HCT116 (cell line): ENCODE measurements around the gene RGS6. TPM values are rescaled to one million over a fixed set of nuclear protein-coding genes. Genes with fewer than 3 reads are reported as not detected.

ENCODE experiments used
- ATAC-seq: fragments of 200-7000 bp; cut with Tn5 transposase; 2 replicates; pipeline ENCODE4 v1.9.1; 2020; ENCODE audit warnings: mild to moderate bottlenecking, moderate library complexity
- BruUV-seq: library from RNA; stranded (reverse); fragments of 400-500 nt; replicated peaks from 2 replicates; lab custom pipeline; 2021; lab: Mats Ljungman, UMichigan
- CTCF ChIA-PET: fragments of 300-600 bp; sonication (Branson Sonifier 250); formaldehyde crosslinking; loops from one replicate; lab custom pipeline; 2021; ENCODE audit warnings: antibody characterized with exemption; lab: Charles Lee
- POLR2A ChIA-PET: fragments of 300-600, 350-600 bp; sonication (Branson Sonifier 250); formaldehyde crosslinking; loops from one replicate; lab custom pipeline; 2021; ENCODE audit warnings: antibody characterized with exemption; lab: Charles Lee
- RAD21 ChIA-PET, 2 experiments: fragments of 300-600 bp; sonication (Branson Sonifier 250); formaldehyde crosslinking; loops; one replicate each; lab custom pipeline; 2023; ENCODE audit warnings: low total read pairs in 2 of 2; ENCODE audit not compliant: uncharacterized antibody in 2 of 2, unreplicated experiment in 2 of 2, low non-redundant PET in 1 of 2; lab: Charles Lee
- DNase-seq: peaks from one replicate; pipeline ENCODE4 v3.0.0-alpha.2; 2010; ENCODE audit warnings: low read depth, low spot score
- H2AFZ ChIP-seq: fragments of 200-600 bp; shearing (Covaris generic), sonication (generic); 2 replicates; pipeline ENCODE4 v1.6.1; 2017; ENCODE audit warnings: low read depth, mixed run types, mixed read lengths, antibody characterized with exemption, low read length; ENCODE audit not compliant: poor library complexity, severe bottlenecking
- H3K27ac ChIP-seq: 2 replicates; pipeline ENCODE4 v1.5.1; 2012; ENCODE audit warnings: low read depth, low read length
- H3K27me3 ChIP-seq: fragments of 200-600 bp; sonication (generic); 2 replicates; pipeline ENCODE4 v1.6.1; 2016; ENCODE audit warnings: mixed run types, low read length, mixed read lengths; ENCODE audit not compliant: insufficient read depth
- H3K36me3 ChIP-seq, 2 experiments: fragments of 200-500 bp in 1 of 2; fragments of 200-600 bp in 1 of 2; sonication (Bioruptor generic) in 1 of 2; sonication (generic) in 1 of 2; 2 replicates each; pipeline versions ENCODE4 v1.5.1 to v1.6.1; 2014 to 2016; ENCODE audit warnings: low read length in 2 of 2, inconsistent platforms in 1 of 2, mixed read lengths in 1 of 2, mixed run types in 1 of 2; ENCODE audit not compliant: insufficient read depth in 2 of 2, control insufficient read depth in 1 of 2
- H3K4me1 ChIP-seq, 2 experiments: fragments of 200-600 bp in 1 of 2; sonication (generic) in 1 of 2; 2 replicates each; pipeline versions ENCODE4 v1.5.1 to v1.6.1; 2012 to 2017; ENCODE audit warnings: low read length in 2 of 2, inconsistent platforms in 1 of 2, mild to moderate bottlenecking in 1 of 2, mixed read lengths in 1 of 2, mixed run types in 1 of 2, moderate library complexity in 1 of 2; ENCODE audit not compliant: insufficient read depth in 2 of 2, control insufficient read depth in 1 of 2
- H3K4me2 ChIP-seq: fragments of 200-600 bp; sonication (generic); 2 replicates; pipeline ENCODE4 v1.6.1; 2017; ENCODE audit warnings: mixed run types, low read length, mixed read lengths
- H3K4me3 ChIP-seq, 2 experiments: fragments of 200-600 bp in 1 of 2; sonication (generic) in 1 of 2; replicated peaks in 1 of 2; 2 replicates each; pipeline ENCODE4 v1.5.1; 2011 to 2016; ENCODE audit warnings: low read length in 2 of 2, control low read depth in 1 of 2, low read depth in 1 of 2, mild to moderate bottlenecking in 1 of 2, mixed read lengths in 1 of 2, mixed run types in 1 of 2
- H3K79me2 ChIP-seq: fragments of 200-600 bp; sonication (generic); 2 replicates; pipeline ENCODE4 v1.6.1; 2017; ENCODE audit warnings: mild to moderate bottlenecking, mixed run types, low read length, moderate library complexity, mixed read lengths; ENCODE audit not compliant: insufficient read depth
- H3K9ac ChIP-seq: fragments of 200-600 bp; sonication (generic); 2 replicates; pipeline ENCODE4 v1.6.1; 2016; ENCODE audit warnings: low read length, mixed read lengths
- H3K9me2 ChIP-seq: fragments of 200-600 bp; sonication (generic), shearing (Covaris generic); 2 replicates; pipeline ENCODE4 v1.6.1; 2017; ENCODE audit warnings: mixed run types, mild to moderate bottlenecking, moderate library complexity; ENCODE audit not compliant: insufficient read depth
- H3K9me3 ChIP-seq, 2 experiments: fragments of 200-500 bp in 1 of 2; fragments of 200-600 bp in 1 of 2; sonication (Bioruptor generic) in 1 of 2; sonication (generic) in 1 of 2; 2 replicates each; pipeline ENCODE4 v1.6.1; 2014 to 2017; ENCODE audit warnings: low read length in 2 of 2, mixed read lengths in 2 of 2, inconsistent platforms in 1 of 2, low read depth in 1 of 2, mild to moderate bottlenecking in 1 of 2, mixed run types in 1 of 2, moderate library complexity in 1 of 2; ENCODE audit not compliant: control insufficient read depth in 1 of 2, insufficient read depth in 1 of 2
- H4K20me1 ChIP-seq: fragments of 200-600 bp; sonication (generic), shearing (Covaris generic); 2 replicates; pipeline ENCODE4 v1.6.1; 2017; ENCODE audit warnings: mixed run types, mild to moderate bottlenecking, moderate library complexity; ENCODE audit not compliant: insufficient read depth
- ATF3 ChIP-seq: IDR thresholded peaks from 2 replicates; pipeline ENCODE4 v1.6.1; 2012
- CBX3 ChIP-seq: IDR thresholded peaks from 2 replicates; pipeline ENCODE4 v1.6.1; 2012; ENCODE audit warnings: low read depth
- EGR1 ChIP-seq: IDR thresholded peaks from 2 replicates; pipeline ENCODE4 v1.6.1; 2012; ENCODE audit warnings: low read depth
- EZH2 ChIP-seq: fragments of 200-600 bp; sonication (generic); IDR thresholded peaks from 2 replicates; pipeline ENCODE4 v1.6.1; 2017; ENCODE audit warnings: antibody characterized with exemption, mixed run types
- MAX ChIP-seq: IDR thresholded peaks from 2 replicates; pipeline ENCODE4 v1.6.1; 2012
- POLR2A ChIP-seq: IDR thresholded peaks from 2 replicates; pipeline ENCODE4 v1.7.0; 2011; ENCODE audit warnings: borderline replicate concordance; ENCODE audit not compliant: insufficient read depth, insufficient read length; ENCODE audit errors: extremely low read depth
- RAD21 ChIP-seq: IDR thresholded peaks from 2 replicates; pipeline ENCODE4 v1.6.1; 2012; ENCODE audit warnings: low read depth, mild to moderate bottlenecking
- REST ChIP-seq: IDR thresholded peaks from 2 replicates; pipeline ENCODE4 v1.6.1; 2012; ENCODE audit warnings: low read depth
- YY1 ChIP-seq: IDR thresholded peaks from 2 replicates; pipeline ENCODE4 v1.6.1; 2011; ENCODE audit warnings: low read length, low read depth, moderate library complexity, mild to moderate bottlenecking; ENCODE audit not compliant: insufficient replicate concordance; ENCODE audit errors: extremely low read depth
- ZBTB33 ChIP-seq: IDR thresholded peaks from 2 replicates; pipeline ENCODE4 v1.6.1; 2011; ENCODE audit warnings: mild to moderate bottlenecking, low read length, moderate library complexity; ENCODE audit not compliant: insufficient replicate concordance; ENCODE audit errors: extremely low read depth
- ZFX ChIP-seq: fragments of 450-650 bp; IDR thresholded peaks from 2 replicates; pipeline ENCODE4 v1.6.1; 2017
- ZNF274 ChIP-seq: fragments of 200-500 bp; sonication (Bioruptor generic); IDR thresholded peaks from 2 replicates; pipeline ENCODE4 v1.6.1; 2014; ENCODE audit warnings: mild to moderate bottlenecking, low read depth, low read length, inconsistent platforms
- intact Hi-C: fragments of 100-400 bp; cut with micrococcal nuclease; formaldehyde crosslinking; loops from 2 replicates; pipeline ENCODE4 v1.10.0; 2022
- total RNA-seq: library from RNA; stranded (reverse); gene quantifications from one replicate; pipeline ENCODE4 v1.2.1, GENCODE V29; 2021; ENCODE audit not compliant: unreplicated experiment

Gene RGS6
- total RNA-seq, 1 experiment from 2014 or later: 4.7 TPM

GRCh38 chr14:72599579-72600470, 667.6 kb downstream of the RGS6 start:
- POLR2A ChIA-PET: interaction anchor here (0.7 kb wide), 1 partner anchor 7 kb away, joined by 4 read pairs; no protein-coding TSS in a partner anchor
- RAD21 ChIA-PET: no interaction called here
- Histone ChIP-seq H3K27me3 (no peaks in the 10 kb centered on the region), H3K4me1 (no peaks in the 10 kb centered on the region), H3K9ac (no peak overlapping the region)
- TF ChIP-seq YY1 (no peak), ZBTB33 (no peak), CBX3 (no peak), POLR2A (no peak), MAX (no peak), EZH2 (no peak), ZNF274 (no peak), RAD21 (no peak), ZFX (no peak), EGR1 (no peak), REST (no peak), ATF3 (no peak)
- TF ChIP-seq, all 23 proteins: peak for 0
- Histone ChIP-seq H3K27ac (no peak overlapping the region), H2AFZ (no peak overlapping the region), H3K4me3 (no peak overlapping the region), H4K20me1 (no peaks in the 10 kb centered on the region), H3K9me2 (no peaks in the 10 kb centered on the region; the same call in 1 of the 2 replicates), H3K79me2 (no peaks in the 10 kb centered on the region), H3K4me2 (no peak overlapping the region), H3K9me3 (no peaks in the 10 kb centered on the region), H3K36me3 (no peaks in the 10 kb centered on the region)
- ATAC-seq: no peak
- CTCF ChIA-PET: no interaction called here
- BruUV-seq: no TSS peak
- intact Hi-C loops: no loop called here
- DNase-seq: no peak
